ACC112 (cell line): ENCODE measurements around the gene MAPK7.

Source experiments
- H2AFZ ChIP-seq: fragments of 200-600 bp; sonication (generic); one replicate; pipeline ENCODE4 v1.6.0; 2017; ENCODE audit warnings: antibody characterized with exemption, low read length; ENCODE audit not compliant: unreplicated experiment
- H3K27ac ChIP-seq: fragments of 200-600 bp; sonication (generic); 2 replicates; pipeline ENCODE4 v1.5.1; 2014; ENCODE audit warnings: low read depth, mild to moderate bottlenecking, antibody characterized with exemption, low read length, moderate library complexity
- H3K27me3 ChIP-seq: fragments of 200-600 bp; sonication (generic); 2 replicates; pipeline ENCODE4 v1.6.1; 2014; ENCODE audit warnings: mild to moderate bottlenecking, antibody characterized with exemption, low read length, moderate library complexity, mixed read lengths; ENCODE audit not compliant: insufficient read depth
- H3K36me3 ChIP-seq: fragments of 200-600 bp; sonication (generic); 2 replicates; pipeline ENCODE4 v1.6.1; 2016; ENCODE audit warnings: mild to moderate bottlenecking, antibody characterized with exemption, low read length, moderate library complexity, mixed read lengths; ENCODE audit not compliant: insufficient read depth
- H3K4me1 ChIP-seq: fragments of 200-600 bp; sonication (generic); one replicate; pipeline ENCODE4 v1.6.1; 2016; ENCODE audit warnings: low read length, mixed read lengths; ENCODE audit not compliant: insufficient read depth, unreplicated experiment, control insufficient read depth
- H3K4me3 ChIP-seq: fragments of 200-600 bp; sonication (generic); 2 replicates; pipeline ENCODE4 v1.5.1; 2014; ENCODE audit warnings: mild to moderate bottlenecking, low read depth, low read length
- H3K79me2 ChIP-seq: fragments of 200-600 bp; sonication (generic); one replicate; pipeline ENCODE4 v1.6.0; 2016; ENCODE audit warnings: low read length; ENCODE audit not compliant: control insufficient read depth, unreplicated experiment, insufficient read depth

MAPK7 gene

GRCh38 chr17:19381741-19382444 lies 3.6 kb downstream of the MAPK7 start:
- Histone ChIP-seq H2AFZ (no peak overlapping the region), H3K4me3 (no peak overlapping the region), H3K4me1 (peaks cover 40% of the 10 kb centered on the region), H3K79me2 (peaks cover 40% of the 10 kb centered on the region), H3K36me3 (peaks cover 21% of the 10 kb centered on the region; the same call in 1 of the 2 replicates), H3K27me3 (no peaks in the 10 kb centered on the region), H3K27ac (no peak overlapping the region)

DNA sequence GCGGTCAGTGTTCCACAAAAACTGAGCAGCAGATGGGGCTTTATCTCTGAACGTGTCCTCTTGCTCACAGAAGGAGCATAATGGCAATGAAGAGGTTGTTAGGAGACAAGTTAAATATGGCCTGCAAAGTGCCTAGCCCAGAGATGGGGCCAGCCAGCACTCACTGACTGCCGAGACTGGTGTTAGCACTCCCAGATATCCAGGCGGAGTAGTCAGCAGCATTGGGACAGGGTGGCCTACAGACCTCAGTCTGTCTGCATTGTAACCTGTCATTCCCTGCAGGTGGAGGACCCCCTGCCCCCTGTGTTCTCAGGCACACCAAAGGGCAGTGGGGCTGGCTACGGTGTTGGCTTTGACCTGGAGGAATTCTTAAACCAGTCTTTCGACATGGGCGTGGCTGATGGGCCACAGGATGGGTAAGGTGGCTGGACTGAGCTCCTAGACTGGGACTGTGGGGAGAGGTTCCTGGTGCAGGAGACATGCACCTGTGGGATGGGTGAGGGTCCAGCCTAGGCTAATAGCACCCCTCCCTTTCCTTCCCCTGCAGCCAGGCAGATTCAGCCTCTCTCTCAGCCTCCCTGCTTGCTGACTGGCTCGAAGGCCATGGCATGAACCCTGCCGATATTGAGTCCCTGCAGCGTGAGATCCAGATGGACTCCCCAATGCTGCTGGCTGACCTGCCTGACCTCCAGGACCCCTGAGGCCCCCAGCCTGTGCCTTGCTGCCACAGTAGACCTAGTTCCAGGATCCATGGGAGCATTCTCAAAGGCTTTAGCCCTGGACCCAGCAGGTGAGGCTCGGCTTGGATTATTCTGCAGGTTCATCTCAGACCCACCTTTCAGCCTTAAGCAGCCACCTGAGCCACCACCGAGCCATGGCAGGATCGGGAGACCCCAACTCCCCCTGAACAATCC lies 4.5 kb downstream of the MAPK7 start:
- Histone ChIP-seq H3K36me3 (peaks cover 21% of the 10 kb centered on the region; the same call in 1 of the 2 replicates), H3K4me1 (peaks cover 49% of the 10 kb centered on the region), H2AFZ (no peak overlapping the region), H3K27ac (no peak overlapping the region), H3K27me3 (no peaks in the 10 kb centered on the region), H3K4me3 (no peak overlapping the region), H3K79me2 (peaks cover 40% of the 10 kb centered on the region)

DNA sequence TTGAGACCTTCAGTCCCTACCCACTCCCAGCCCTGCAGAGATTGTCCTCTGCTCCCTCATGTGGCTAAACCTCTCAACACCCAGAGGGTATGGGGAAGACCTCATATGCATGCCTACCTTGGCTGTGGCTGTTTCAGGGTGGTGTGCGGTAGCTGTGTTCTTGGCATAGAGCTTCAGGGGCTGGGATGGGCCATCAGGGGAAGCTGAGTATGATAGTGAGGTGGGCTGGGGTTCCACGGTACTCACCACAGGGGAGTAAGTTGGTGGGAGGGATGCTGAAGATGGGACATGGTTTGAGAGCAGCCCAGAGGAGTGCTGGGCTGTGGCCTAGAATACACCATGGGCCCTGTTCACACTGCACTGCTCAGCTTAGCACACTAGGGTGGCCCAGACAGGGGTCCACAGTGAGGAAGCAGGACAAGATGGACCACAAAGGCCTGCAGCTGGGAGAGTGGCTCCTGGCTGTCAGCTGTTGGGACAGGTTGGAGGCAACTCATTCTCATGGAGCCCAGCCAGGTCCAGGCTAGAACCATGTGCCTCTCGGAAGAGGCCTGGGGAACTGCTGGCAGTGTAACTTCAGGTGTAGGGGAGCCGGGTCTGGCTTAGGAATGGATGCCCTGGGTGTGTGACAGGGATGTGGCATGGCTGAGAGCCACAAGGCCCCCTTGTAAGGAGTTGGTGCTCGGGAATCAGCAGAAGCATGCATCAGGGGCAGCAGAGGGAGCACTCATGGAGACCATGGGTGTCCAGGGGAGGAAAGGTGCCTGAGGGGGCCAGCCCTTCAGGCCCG lies 5.6 kb downstream of the MAPK7 start:
- Histone ChIP-seq H3K4me3 (no peak overlapping the region), H2AFZ (no peak overlapping the region), H3K79me2 (peaks cover 36% of the 10 kb centered on the region), H3K27me3 (no peaks in the 10 kb centered on the region), H3K4me1 (peaks cover 60% of the 10 kb centered on the region), H3K36me3 (peaks cover 21% of the 10 kb centered on the region; the same call in 1 of the 2 replicates), H3K27ac (peak overlapping the region; percentile 18; the same call in 1 of the 2 replicates)

DNA sequence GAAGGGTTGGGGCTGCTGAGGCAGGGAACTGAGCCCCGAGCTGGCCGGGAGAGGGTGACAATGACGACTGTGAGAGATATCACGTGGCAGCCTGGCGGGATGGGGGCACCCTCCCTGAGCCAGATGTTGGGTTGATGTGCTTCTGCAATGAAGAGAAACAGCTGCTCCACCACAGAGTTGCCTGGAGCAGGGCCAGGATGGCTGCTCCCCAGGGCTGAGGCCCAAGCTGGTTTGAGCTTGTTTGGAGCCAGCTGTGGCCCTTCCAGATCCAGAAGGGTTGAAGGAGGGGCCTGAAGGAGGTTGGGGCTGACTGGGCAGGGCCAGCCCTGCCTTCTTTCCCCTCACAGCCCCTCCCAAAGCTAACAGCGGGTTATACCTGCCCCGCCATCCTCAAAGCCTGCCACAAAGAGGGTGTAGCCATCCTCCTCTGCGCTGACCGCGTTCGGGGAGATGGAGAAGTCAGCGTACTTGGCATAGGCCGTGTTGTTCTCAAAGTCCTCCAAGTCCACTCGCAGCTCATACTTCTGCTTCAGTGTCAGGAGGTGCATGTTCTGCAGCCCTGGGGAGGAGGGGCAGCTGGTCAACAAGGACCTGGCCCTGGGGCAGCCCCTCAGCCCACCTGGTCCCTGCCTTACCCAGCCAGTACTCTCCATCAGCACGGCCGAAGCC lies 6.6 kb downstream of the MAPK7 start:
- Histone ChIP-seq H2AFZ (no peak overlapping the region), H3K4me3 (no peak overlapping the region), H3K36me3 (peaks cover 16% of the 10 kb centered on the region; the same call in 1 of the 2 replicates), H3K27me3 (no peaks in the 10 kb centered on the region), H3K79me2 (peaks cover 27% of the 10 kb centered on the region), H3K27ac (peak overlapping the region; percentile 71), H3K4me1 (peaks cover 55% of the 10 kb centered on the region)

GRCh38 chr17:19385521-19385983 lies 7.3 kb downstream of the MAPK7 start:
- H3K27me3 ChIP-seq: no peaks in the 10 kb centered on the region
- peaks cover 51% of the 10 kb centered on the region for H3K4me1 ChIP-seq
- no peak overlapping the region for H2AFZ ChIP-seq
- H3K27ac ChIP-seq: peak overlapping the region; percentile 71
- H3K79me2 ChIP-seq: peaks cover 20% of the 10 kb centered on the region
- H3K36me3 ChIP-seq: peaks cover 9% of the 10 kb centered on the region; the same call in 1 of the 2 replicates
- no peak overlapping the region for H3K4me3 ChIP-seq

GRCh38 chr17:19386051-19386929 lies 8.0 kb downstream of the MAPK7 start:
- Histone ChIP-seq H3K4me3 (peak overlapping the region; percentile 48), H3K4me1 (peaks cover 51% of the 10 kb centered on the region), H3K79me2 (peaks cover 12% of the 10 kb centered on the region), H3K27ac (peak overlapping the region; percentile 71), H2AFZ (no peak overlapping the region), H3K36me3 (0 out of 2 replicates have a peak, but pooled peaks cover 3% of the 10 kb centered on the region), H3K27me3 (no peaks in the 10 kb centered on the region)

DNA sequence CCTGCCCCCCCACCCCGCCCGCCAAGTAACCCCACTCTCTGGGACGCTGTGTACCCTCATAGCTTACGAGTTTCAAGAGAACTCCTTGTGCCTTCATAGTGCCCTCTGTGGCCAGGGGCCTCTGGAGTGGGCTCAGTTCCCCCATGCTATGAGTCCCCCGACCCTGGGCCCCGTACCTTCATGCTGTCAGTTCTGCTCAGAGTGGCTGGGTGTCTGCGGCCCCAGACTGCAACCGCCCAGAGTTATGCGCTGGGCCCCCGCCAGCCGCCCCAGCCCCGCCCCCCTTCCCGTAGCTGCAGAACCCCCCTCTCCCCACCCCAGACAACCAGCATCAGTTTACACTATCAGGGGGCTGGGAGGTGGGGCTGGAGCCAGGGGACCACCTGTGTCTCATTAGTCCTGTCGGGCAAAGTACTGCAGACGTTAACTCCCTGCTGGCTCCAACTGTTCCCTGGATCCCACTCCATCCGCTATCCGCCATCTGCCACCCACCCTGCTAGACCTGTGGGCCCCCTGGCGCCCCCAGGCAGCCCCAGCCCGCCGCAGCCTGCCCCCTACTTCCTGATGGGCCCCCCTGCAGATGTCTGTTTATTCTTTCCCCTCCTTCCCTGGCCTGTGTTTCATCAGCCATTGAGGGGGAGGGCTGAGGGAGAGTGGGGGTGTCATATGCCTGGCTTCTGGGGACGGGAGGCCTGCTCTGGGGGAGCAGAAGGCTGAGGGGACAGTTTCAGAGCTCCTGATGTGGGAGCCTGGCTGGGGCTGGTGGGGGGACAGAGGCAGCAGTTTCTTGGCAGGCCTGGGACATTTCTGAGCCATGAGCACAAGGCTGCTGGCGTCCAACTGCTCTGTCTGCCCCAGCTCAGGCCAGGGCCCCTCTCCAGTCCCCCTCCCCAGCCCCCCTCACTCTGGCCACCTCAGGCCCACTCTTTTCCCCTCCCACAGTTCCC lies 8.9 kb downstream of the MAPK7 start, which contains the start of gene MFAP4:
Gene MFAP4, minus strand, starts transcription at position 217 of the 947 bp plus-strand sequence. Its CDS starts 35 bp downstream, at position 182.
- Histone ChIP-seq H3K79me2 (peaks cover 5% of the 10 kb centered on the region), H3K27me3 (no peaks in the 10 kb centered on the region), H3K4me3 (peak within 1 kb of the TSS; percentile 48), H3K4me1 (peaks cover 51% of the 10 kb centered on the region), H2AFZ (no peak within 1 kb of the TSS), H3K36me3 (0 out of 2 replicates have a peak, but pooled peaks cover 3% of the 10 kb centered on the region), H3K27ac (peak within 1 kb of the TSS; percentile 71)

- Histone ChIP-seq H3K36me3 (0 out of 2 replicates have a peak, but pooled peaks cover 1% of the 10 kb centered on the region), H3K4me1 (peaks cover 51% of the 10 kb centered on the region), H2AFZ (no peak overlapping the region), H3K27ac (peak overlapping the region; percentile 71), H3K79me2 (no peaks in the 10 kb centered on the region), H3K27me3 (no peaks in the 10 kb centered on the region), H3K4me3 (no peak overlapping the region)
Measured at GRCh38 chr17:19387921-19388521, 9.7 kb downstream of the MAPK7 start.
